Stimulated activated CD4-positive, alpha-beta T cell treated with anti-CD3 and anti-CD28 coated beads, TNF-alpha, amount 100 ng/mL, for 4 hours (primary cell): ENCODE measurements around the gene ZNF609.

Experiments used
- DNase-seq, 3 experiments: peaks; one replicate each; pipeline ENCODE4 v3.0.0-alpha.2; 2020; ENCODE audit warnings: low read depth in 3 of 3

Gene ZNF609

GRCh38 chr15:64503640-64504039 lies 43.3 kb downstream of the ZNF609 start:
- no peak for DNase-seq

- peak in 2 of 3 experiments; percentile 8 to 17 for DNase-seq
Observed at GRCh38 chr15:64507293-64507802, 47.0 kb downstream of the ZNF609 start.

- DNase-seq: no peak
Observed at GRCh38 chr15:64507845-64508244, 47.5 kb downstream of the ZNF609 start.

GRCh38 chr15:64513823-64514222 lies 53.4 kb downstream of the ZNF609 start:
- DNase-seq: no peak

GRCh38 chr15:64515196-64515595 lies 54.8 kb downstream of the ZNF609 start:
- no peak for DNase-seq

- DNase-seq: no peak
Observed at GRCh38 chr15:64515825-64516224, 55.4 kb downstream of the ZNF609 start.

- DNase-seq: no peak
Observed at GRCh38 chr15:64519897-64520296, 59.5 kb downstream of the ZNF609 start.

- no peak for DNase-seq
Observed at GRCh38 chr15:64521201-64521600, 60.8 kb downstream of the ZNF609 start.

- no peak for DNase-seq
Observed at GRCh38 chr15:64521726-64522164, 61.4 kb downstream of the ZNF609 start.

GRCh38 chr15:64522226-64522823 lies 61.9 kb downstream of the ZNF609 start:
- no peak for DNase-seq

- DNase-seq: no peak
Observed at GRCh38 chr15:64523240-64523639, 62.9 kb downstream of the ZNF609 start.

GRCh38 chr15:64524778-64525177 lies 64.4 kb downstream of the ZNF609 start:
- DNase-seq: no peak

GRCh38 chr15:64525828-64526530 lies 65.6 kb downstream of the ZNF609 start:
- DNase-seq: no peak

- DNase-seq: no peak
Observed at GRCh38 chr15:64527263-64527984, 67.0 kb downstream of the ZNF609 start.

GRCh38 chr15:64528871-64529270 lies 68.5 kb downstream of the ZNF609 start:
- no peak for DNase-seq

GRCh38 chr15:64530472-64530871 lies 70.1 kb downstream of the ZNF609 start:
- DNase-seq: no peak

- DNase-seq: no peak
Observed at GRCh38 chr15:64530918-64531317, 70.5 kb downstream of the ZNF609 start.

- no peak for DNase-seq
Observed at GRCh38 chr15:64532521-64533315, 72.3 kb downstream of the ZNF609 start.

- no peak for DNase-seq
Observed at GRCh38 chr15:64535460-64536243, 75.3 kb downstream of the ZNF609 start.

- DNase-seq: peak in 1 of 3 experiments; percentile 12
Observed at GRCh38 chr15:64536244-64536836, 76.0 kb downstream of the ZNF609 start.

GRCh38 chr15:64542091-64542490 lies 81.7 kb downstream of the ZNF609 start:
- DNase-seq: no peak
